ENCODE data around the gene CD302.

- TF ChIP-seq CTCF (IDR thresholded peaks at IDR 0.05) (no peak), POLR2A (IDR thresholded peaks at IDR 0.05) (no peak)
Observed at GRCh38 chr2:159738509-159739390, 59.3 kb downstream of the CD302 start.
